ENCODE measurements around the gene MT1HL1.

GRCh38 chr1:237004116-237004515 lies at the start of gene MT1HL1:
- TF ChIP-seq SUZ12 (IDR thresholded peaks at IDR 0.05; ENCODE audit: extremely low read depth, insufficient read depth, insufficient read length): no peak
- TF ChIP-seq YY1 (IDR thresholded peaks at IDR 0.05; ENCODE audit: insufficient read depth, insufficient read length): no peak

All from NT2/D1 (cell line).